Activated T-cell treated with anti-CD3 and anti-CD28 coated beads for 4 hours (primary cell): ENCODE results near the gene ST6GALNAC4.
"Not testable (repeated sequence)": the region's sequence is repeated elsewhere in the genome, so short reads cannot be mapped to it uniquely, and the experiment has no call there.

ENCODE experiments used
- DNase-seq: peaks from one replicate; pipeline ENCODE4 v3.0.0-alpha.2; 2020

Gene ST6GALNAC4

DNA sequence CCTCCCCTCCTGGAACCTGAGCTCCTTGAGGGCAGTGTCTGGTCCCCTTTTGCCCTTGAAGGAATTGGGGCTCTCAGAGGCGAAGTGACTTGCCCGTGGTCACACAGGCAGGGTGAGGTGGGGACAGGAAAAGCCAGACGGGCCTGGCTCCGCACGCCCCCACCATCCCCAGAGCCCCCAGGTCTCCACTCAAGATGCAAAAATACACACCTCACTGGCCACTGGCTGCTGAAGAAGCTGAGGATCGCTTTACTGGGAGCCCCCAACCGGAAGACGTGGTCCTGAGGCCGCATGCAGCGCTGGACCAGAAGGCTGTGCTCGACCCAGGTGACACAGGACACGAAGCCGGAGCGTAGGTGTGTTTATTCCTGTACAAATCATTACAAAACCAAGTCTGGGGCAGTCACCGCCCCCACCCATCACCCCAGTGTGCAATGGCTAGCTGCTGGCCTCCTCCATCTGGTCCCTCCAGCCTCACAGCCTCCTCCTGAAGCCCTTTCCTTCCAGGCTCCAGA, 31.8 kb downstream of the ST6GALNAC4 start:
- DNase-seq: no peak

DNA sequence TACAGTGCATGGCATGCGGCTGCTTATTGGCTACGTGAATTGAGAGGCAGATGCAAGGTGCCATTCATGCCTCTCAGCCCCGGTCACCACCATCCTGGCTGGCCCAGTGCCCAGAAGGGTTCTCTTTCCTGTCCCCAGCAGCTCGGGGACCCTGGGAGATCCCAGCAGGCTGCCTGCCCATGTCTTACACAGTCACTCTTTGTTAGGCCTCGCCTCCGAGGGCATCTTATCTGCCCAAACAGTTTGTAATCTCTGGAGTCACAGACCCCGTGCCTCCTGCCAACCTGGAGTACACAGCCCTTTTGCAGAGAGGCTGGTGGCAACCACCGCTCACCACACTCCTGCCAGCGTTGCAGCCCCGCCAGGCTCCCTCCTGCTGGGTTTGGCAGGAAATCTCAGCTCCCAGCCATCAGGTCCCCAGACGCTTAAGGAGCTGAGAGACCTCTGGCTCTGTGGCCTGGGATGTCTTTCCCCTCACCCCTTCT, 32.4 kb downstream of the ST6GALNAC4 start:
- no peak for DNase-seq

DNA sequence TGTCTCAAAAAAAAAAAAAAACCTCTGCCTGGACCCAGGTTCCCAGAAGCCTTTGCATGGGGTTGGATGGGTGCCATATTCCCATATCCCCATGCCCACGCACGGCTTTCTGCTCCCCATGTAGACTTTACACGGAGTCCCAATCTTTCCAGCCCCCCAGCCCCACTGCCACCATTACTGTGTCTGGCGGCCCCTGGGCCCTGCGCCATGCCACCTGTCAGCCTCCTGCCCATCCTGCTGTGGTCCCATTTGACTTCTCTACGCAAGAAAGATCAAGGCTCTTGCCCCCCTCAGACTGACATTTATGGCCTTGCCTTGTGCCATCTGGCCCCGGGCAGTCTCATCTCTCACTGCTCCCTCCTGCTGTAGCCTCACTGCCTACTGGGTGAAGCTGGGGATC, 32.9 kb downstream of the ST6GALNAC4 start:
- DNase-seq: no peak

DNA sequence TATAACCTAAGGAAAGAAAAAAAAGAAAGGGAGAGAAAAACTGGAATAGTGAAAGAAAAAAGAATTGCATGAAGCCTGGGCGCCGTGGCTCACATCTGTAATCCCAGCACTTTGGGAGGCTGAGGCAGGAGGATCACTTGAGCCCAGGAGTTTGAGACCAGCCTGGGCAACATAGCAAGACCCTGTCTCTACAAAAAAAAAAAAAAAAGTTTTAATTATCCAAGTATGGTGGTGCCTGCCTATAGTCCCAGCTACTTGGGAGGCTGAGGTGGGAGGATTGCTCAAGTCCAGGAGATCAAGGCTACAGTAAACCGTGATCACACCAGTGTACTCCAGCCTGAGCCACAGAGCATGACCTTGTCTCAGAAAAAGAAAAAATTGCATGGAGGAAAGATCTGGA, 35.1 kb downstream of the ST6GALNAC4 start:
- DNase-seq: not testable (repeated sequence)

DNA sequence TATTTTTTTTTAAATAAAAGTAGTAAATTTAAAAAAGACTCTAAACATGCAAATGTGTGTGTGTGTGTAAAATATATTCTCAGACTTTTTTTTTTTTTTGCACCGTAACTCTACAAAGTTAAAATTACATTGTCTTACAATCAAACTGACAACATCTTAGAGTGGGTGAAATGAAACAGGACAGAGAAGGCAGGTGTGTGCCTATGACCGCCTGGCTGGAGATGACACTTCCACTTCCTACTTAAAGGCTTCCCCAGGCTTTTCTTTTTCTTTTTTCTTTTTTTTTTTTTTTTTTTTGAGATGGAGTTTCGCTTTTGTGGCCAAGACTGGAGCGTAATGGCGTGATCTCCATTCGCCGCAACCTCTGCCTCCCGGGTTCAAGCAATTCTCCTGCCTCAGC, 36.7 kb downstream of the ST6GALNAC4 start:
- DNase-seq: no peak

DNA sequence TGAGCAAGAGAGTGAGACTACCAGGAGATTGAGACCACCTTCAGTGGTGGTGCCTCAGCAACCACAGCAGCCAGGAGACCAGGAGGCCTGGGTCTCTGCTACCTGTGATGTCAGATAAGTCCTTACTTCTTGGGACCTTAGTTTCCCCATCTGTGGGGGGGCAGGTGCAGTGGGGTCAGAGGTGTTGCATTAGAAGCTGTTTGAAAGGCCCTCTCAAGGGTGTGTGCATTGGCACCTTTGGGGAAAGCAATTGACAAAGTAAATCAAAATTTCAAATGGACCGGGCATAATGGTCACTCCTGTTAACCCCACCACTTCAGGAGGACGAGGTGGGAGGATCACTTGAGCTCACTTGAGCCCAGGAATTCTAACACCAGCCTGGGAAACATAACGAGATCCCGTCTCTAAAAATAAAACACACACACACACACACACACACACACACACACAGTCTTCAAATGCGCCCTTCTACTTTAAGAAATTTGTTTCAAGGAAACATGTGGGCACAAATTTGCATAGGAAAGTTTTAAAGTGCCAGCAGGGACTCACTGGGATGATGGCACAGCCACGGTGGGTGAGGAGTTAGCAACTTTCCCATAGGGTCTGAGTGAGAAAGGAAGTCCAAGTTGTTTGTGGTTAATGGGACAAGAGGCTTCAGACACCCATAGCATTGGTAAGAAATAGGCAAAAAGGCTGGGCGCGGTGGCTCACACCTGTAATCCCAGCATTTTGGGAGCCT, 38.0 kb downstream of the ST6GALNAC4 start:
- no peak for DNase-seq

DNA sequence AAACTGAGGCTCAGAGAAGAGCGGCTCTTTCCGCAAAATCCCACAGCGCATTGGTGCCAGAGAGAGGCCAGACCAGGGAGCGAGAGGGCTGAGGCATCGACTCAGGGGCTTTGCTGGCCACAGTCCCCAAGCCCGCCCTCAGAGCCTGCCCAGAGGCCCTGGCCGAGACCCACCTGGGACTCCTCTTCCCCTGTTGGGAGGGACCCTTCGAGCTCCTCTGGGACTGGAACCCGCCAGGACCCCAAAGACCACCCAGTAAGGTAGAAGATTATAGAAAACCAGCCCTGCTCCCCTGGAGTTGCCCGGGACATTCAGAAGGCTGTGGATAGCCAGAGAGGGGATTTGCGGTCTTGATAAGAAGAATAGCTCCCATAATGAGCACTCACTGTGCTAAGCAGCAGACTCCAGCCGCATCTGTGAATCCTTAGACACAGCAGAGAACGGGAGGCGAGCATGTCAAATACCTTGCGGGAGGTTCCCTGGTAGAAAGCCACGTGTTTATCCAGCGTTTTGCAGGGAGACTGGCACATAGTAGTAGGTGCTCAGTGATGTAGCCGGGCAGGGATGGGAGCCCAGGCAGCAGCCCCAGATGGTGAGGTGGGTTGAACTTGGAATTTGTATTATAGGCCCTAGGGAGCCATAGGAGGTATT, 38.7 kb downstream of the ST6GALNAC4 start:
- no peak for DNase-seq

DNA sequence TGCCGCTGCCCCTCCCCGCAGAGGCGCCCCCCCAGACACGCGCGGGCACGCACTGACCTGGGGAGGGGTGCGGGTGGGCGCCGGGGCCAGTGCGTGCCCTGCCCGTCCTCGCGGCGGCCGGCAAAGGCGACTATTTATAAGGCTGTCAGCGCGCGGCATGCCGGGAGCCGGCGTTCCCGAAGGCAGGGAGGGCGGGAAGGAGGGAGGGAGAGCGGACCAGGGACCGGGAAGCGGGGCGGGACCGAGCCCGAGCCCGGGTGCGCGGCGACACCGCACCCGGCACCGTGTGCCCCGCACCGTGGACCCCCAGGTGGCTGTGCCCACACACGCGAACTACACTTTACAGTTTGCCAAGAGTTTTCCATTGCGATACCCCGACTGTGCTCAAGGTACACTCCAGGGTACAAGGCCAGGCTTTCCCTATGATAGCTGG, 39.3 kb downstream of the ST6GALNAC4 start, which contains the start of gene AK1:
TSS of gene AK1 (minus strand) at position 110 of the 433 bp plus-strand sequence. CDS start 3,058 bp downstream, outside the sequence.
- DNase-seq: no peak

DNA sequence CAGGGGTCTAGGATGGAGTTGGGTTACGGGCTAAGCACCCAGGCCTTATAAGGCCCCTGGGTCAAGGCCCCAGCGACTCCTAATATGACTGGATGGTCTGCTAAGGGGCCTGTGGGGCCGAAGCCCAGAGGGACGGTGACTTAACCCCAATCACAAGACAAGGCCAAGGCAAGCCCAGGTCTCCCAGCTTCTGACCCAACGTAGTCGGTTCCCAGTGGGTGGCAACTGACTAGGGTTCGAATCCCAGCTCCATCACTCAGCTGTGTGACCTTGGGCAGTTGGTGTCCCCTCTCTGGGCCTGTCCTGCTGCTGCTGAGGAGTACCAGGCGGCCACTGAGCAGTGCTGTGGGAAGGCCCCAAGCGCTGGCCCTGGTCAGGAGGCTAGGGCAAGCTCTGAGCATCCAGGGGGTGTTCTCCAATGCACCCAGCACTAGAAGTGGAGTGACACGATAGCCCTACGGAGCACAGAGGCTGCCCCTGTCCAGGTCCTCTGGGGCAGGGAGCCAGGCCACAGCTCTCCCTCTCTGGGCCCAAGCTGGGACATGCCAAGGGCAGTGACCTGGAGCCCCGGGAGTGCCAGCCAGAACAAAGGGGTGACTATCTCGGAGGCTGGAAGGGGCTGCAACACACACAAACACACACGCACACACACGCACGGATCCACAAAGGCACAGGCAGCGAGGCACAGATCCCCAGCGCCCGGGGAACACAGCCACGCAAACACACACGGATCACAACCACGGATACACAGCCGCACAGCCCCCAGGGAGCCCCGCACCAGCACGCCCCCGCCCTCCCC, 39.9 kb downstream of the ST6GALNAC4 start:
- DNase-seq: no peak

DNA sequence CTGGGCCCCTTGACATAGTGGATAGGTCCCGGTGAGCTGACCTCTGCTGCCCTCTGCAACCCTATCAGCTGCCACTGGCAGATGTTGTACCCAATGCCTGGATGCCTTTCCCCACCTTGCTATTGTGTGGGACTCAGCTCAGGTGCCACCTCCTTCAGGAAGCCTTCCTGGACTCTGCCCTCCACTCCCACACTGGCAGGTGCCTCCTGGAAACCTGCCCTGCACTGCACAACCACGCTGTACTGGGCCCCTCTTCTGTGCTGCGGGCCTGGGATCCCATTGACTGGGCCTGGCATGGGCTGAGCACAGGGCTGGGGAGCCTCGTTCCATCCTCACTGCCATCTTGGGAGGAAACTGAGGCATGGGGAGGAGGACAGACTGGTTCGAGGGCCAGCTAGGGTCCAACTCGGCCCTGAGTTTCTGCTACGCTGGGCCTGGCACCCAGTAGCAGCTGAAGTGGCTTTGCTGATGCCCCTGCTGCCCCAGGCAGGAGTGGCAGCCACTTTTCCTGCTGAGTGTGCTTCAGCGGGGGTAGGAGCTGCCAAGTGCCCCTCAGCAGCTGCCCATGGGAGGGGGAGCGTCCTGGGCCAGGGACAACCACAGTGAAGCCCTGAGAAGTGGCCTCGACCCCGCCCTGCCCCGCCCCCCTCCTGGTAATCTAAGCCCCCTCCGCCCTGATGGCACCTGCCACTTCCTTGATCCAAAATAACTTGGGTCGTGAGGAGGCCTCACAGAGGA, 40.6 kb downstream of the ST6GALNAC4 start:
- no peak for DNase-seq

DNA sequence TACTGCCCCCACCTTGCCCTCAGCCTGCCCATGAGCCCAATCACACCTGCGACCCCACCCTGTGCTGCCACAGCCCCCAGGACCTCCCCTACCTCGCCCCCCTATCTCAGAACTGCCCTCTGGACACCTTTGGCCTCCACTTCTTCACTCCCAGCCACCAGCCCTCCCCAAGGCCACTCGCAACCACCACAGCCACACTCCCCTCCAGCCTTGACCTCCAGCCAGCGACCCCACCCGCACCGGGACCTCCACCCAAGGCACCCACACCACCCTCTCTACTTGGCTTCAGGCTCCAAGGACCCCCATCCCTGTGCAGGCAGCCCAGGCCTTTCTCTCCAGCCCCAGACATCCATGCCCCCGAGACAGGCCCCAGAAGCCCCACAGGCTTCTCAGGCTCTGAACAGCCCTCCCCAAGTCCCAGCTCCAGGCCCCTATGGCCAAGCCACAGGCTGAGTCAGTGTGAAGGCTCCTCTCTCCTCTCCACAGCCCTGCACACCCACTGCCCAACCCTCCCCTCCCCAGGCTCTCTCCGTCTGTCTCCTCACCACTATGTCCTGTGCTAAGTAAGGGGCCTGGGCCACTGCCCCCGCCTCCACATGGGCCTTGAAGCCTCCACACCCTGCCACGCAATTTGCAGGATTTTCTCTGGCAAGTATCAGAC, 41.4 kb downstream of the ST6GALNAC4 start:
- DNase-seq: no peak

DNA sequence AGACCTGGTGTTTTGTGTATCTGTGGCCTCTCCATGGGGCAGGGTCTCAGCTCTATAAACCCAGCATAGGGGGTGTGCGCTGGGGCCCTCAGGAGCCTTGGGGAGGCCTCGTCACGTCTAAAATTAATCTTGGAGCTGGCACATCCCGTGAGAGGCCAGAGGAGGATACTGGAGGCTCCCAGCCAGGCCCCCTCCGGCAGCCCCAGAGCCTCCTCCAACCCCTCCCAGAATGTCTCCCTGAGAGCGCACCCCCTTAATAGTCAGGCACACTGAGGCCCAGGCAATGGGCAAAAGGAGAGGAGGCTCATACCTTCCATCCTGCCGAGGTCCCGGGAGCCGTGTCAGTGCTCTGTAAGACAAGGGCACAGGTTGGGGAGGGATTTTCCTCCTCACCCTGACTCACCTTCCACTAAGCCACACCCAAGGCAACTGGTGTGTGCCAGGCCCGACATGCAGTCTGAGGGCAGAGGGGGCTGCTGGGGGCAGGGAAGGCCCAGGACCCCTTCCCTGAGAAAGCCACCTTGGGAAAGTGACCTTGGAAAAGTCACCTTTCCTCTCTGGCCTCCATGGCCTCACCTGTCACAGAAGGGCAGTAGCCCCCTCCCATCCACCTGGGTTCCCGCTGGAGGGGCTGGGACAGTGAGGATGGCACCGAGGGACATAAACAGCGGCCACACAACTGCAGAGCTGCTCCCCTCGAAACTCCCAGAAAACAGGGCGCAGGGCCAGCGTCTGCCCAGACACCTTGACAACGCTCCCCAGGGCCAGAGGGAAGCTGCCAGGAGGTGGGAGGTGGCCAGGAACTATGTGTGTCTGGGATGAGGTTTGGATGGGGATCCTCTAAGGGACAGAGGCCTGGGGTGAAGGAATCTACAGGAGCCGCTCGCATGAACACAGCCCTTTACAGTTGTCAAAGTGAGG, 42.3 kb downstream of the ST6GALNAC4 start:
- no peak for DNase-seq

DNA sequence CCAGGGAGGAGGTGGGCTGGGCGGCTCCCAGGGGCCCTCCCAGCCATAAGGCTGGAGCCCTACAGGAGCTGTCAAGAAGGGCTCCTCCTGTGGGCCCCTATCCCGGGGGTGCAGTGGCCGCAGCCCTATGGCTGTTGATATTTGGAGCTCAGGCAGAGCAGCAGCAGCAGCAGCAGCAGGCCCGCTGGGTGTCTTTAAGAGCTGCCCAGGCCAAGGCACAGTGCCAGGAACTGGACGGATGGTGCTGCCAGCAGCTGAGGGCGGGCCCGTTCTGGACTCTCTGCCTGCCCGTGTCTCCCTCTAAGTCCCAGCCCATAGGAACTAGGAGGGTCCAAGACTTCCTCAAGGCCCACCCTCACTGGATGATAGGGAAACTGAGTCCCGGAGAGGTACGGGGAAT, 43.0 kb downstream of the ST6GALNAC4 start:
- no peak for DNase-seq

DNA sequence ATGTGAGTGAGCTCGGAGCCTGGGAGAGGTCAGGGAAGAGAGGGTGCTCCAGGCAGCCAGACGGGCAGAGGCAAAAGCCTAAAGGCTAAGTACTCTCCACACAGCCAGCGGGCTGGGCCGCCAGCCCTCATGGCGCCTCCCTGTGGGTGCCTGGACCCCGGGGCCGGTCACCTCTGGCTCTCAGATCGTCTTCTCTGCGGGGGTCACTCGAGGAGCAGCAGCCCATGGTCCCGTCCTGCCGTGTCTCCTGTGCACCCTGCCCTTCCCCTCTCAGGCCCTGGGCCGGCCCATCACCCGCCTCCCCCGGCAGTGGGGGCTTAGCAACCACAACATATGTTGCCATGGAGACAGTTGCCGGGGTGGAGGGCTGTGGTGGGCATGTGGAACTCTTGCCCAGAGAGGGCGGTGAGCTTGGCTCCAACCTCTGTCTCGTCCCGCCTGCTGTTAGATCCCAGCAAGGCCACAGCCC, 43.6 kb downstream of the ST6GALNAC4 start:
- no peak for DNase-seq

DNA sequence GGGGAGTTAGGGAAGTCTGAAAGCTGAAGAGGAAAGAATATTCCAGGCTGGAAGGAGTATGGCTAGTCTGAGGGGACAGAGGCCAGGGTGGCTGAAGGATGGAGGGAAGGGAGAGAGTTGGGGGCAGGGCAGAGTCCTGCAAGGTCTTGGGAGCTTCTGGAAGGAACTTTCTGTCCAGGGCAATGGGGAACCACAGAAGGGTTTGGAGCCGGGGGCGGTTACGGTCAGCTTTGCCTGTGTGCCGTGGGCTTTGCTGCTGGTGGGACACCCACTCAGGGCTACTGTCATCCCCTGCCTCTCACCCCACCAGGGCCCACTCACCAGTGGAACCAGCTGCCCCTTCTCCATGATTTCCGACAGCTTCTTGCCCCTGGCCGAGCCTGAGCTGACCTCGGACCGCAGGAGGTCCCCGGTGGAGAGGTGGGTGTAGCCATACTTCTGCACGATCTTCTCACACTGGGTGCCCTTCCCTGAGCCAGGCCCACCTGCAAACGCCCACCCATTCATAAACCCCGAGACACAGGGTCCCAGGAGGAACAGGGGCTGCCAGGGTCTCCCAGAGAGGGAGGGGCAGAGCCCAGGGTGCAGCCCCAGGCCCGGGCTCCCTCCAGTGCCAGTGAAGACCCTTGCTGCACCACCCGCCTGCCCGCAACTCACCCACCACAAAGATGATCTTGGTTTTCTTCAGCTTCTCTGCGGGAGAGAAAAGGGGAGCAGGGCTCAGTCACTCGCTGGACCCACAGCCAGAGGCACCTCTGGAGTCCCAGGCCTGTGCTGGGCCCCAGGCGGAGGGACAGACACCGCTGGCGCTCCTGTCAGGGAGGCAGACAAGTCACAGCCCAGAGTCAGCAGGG, 44.2 kb downstream of the ST6GALNAC4 start:
- no peak for DNase-seq

DNA sequence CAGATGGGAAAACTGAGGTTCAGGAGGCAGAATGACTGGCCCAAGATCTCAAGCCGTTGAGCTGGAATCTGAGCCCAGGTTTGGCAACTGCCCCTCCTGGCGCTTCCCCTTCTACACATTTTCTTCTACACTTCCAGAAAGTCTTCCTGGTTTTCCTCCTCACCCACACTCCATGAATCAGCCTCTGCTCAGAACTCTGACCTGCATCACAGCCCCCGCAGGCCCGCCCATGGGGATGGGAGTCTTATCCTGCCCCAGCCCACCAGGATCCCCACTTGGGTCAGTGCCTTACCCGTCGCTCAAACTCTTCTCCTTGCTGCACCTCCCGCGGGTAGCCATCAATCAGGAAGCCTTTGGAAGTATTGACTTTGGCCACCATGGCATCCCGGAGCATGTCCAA, 45.3 kb downstream of the ST6GALNAC4 start:
- DNase-seq: no peak

DNA sequence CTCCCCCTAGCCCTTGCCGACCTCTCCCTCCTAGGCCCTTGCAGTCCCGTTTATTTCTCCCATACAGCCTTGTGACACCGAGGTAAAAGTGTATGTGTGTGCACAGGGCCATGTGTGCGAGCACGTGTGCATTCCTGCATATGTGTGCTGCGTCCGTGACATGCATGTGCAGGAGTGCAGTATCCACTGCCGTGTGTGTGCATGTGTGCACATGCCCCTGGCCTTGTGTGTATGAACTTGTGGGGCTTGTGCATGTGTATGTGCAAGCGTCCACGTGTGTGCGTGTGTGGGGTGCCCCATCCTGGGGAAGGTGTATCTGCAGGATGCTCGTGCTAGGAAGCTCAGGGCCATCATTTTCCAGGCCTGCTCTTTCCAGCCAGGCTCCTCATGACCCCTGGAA, 46.0 kb downstream of the ST6GALNAC4 start:
- no peak for DNase-seq

DNA sequence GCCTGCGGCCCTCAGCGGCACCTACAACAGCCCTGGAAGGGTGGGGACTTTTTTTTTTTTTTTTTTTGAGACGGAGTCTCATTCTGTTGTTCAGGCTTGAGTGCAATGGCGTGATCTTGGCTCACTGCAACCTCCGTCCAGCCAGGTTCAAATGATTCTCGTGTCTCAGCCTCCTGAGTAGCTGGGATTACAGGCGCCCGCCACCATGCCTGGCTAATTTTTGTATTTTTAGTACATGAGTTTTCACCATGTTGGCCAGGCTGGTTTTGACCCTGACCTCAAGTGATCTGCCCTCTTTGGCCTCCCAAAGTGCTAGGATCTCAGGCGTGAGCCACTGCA, 46.7 kb downstream of the ST6GALNAC4 start:
- not testable (repeated sequence) for DNase-seq

DNA sequence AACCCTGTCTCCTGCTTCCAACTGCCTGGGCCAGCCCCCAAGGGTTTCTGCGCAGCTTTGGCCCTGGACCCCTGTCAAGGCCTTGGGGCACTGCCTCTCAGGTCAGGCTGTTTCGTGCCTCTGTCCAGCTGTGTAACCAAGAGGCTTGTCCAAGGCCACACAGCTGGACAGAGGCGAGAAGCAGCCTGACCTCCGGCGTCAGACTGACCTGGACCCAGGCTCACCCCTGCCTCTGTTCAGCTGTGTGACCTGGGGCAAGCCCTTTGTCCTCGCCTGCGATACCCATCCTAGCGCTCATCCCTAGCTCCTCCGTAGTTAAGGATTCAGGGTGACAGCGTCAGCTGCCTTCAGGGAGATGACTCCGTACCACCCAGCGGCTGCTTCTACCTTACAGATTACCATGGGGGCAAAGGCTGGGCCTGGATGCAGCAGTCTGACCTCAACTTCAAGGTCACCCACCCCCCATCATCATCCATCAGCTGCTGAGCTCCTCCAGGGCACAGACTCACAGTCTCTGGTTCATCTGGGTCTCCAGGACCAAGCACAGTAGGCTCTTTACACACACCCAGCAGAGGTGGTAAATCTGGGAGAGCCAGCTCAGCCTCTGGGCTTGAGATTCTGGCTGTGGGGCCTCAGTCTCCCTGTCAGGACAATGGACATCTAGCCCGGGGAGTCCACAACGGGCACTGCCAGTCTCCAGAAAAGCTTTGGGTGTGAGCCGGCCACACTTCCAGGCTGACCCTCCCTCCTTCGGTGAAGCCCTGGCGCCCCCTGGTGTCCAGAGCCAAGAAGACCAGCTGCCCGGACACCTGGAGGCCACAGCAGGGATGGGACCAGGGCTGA, 47.3 kb downstream of the ST6GALNAC4 start:
- DNase-seq: peak; percentile 66
